HepG2 (cell line): ENCODE data around the gene OR2T6. TPM values are rescaled to one million over a fixed set of nuclear protein-coding genes. Genes with fewer than 3 reads are reported as not detected.

Experiments used
- ARNT2 ChIP-seq: sonication (generic); formaldehyde crosslinking; IDR thresholded peaks from 2 replicates; pipeline ENCODE4 v1.8.0; 2022; ENCODE audit warnings: mild to moderate bottlenecking, low read depth, missing genetic modification reagents, moderate library complexity
- CREBL2 ChIP-seq: sonication (generic); formaldehyde crosslinking; IDR thresholded peaks from 2 replicates; pipeline ENCODE4 v1.8.1; 2023; ENCODE audit warnings: missing genetic modification reagents, mild to moderate bottlenecking, borderline replicate concordance
- MEIS1 ChIP-seq: sonication (generic); formaldehyde crosslinking; IDR thresholded peaks from 2 replicates; pipeline ENCODE4 v1.9.0; 2021; ENCODE audit warnings: mild to moderate bottlenecking, missing genetic modification reagents, moderate library complexity, borderline replicate concordance
- MTF1 ChIP-seq: sonication (generic); formaldehyde crosslinking; IDR thresholded peaks from 2 replicates; pipeline ENCODE4 v1.5.0; 2020; ENCODE audit warnings: missing genetic modification reagents
- TEAD3 ChIP-seq: optimal IDR thresholded peaks from 2 replicates; pipeline ENCODE3; 2016; ENCODE audit warnings: borderline replicate concordance
- TERF1 ChIP-seq: sonication (generic); formaldehyde crosslinking; IDR thresholded peaks from 2 replicates; pipeline ENCODE4 v1.8.0; 2022; ENCODE audit warnings: mild to moderate bottlenecking, missing genetic modification reagents, moderate library complexity
- ZNF142 ChIP-seq: sonication (generic); formaldehyde crosslinking; IDR thresholded peaks from 2 replicates; pipeline ENCODE4 v1.4.0; 2020; ENCODE audit warnings: missing genetic modification reagents
- ZNF253 ChIP-seq: sonication (generic); formaldehyde crosslinking; IDR thresholded peaks from 2 replicates; pipeline ENCODE4 v1.8.0; 2022; ENCODE audit warnings: mild to moderate bottlenecking, missing genetic modification reagents, borderline replicate concordance
- ZNF274 ChIP-seq: sonication (generic); formaldehyde crosslinking; IDR thresholded peaks from 2 replicates; pipeline ENCODE4 v1.5.1; 2020; ENCODE audit warnings: mild to moderate bottlenecking, missing genetic modification reagents
- polyA plus RNA-seq, 8 experiments: library from polyadenylated mRNA; depleted of rRNA in 3 of 8; stranded (reverse) in 7 of 8; unstranded in 1 of 8; fragments of >200 nt; fragmentation: Illumina TruSeq in 4 of 8; extraction: Trizol in 4 of 8; gene quantifications; 2 replicates each; pipeline versions ENCODE4 v1.2.1 to v1.2.3, GENCODE V29; 2011 to 2016; ENCODE audit warnings: low read depth in 4 of 8, missing spikeins in 1 of 8, mixed read lengths in 1 of 8; ENCODE audit not compliant: insufficient read depth in 1 of 8
- total RNA-seq, 5 experiments: library from RNA; depleted of rRNA; stranded (reverse); fragments of >200 nt; fragmentation: Illumina TruSeq; extraction: Trizol; gene quantifications; 2 replicates each; pipeline ENCODE4 v1.2.3, GENCODE V29; 2016; ENCODE audit warnings: low read depth in 1 of 5

Gene OR2T6
- total and polyA plus RNA-seq, 2 of the 13 experiments (the other 11 are each of a cell fraction or from before 2014, with no cell fraction given): not detected

GRCh38 chr1:248366609-248367008, 8.9 kb upstream of the OR2T6 start (continued):
- TF ChIP-seq ZNF142 (CRISPR knock-in tag) (no peak), ZNF253 (CRISPR knock-in tag) (no peak), CREBL2 (CRISPR knock-in tag) (no peak), ZNF274 (CRISPR knock-in tag) (no peak), MTF1 (no peak), ARNT2 (CRISPR knock-in tag) (no peak), TEAD3 (CRISPR knock-in tag) (no peak), MEIS1 (no peak), TERF1 (CRISPR knock-in tag) (no peak)
- TF ChIP-seq, all 625 proteins: peak for 0
